GM08714 (cell line): ENCODE results near the gene CEP170B.
"Not testable (repeated sequence)": the region's sequence is repeated elsewhere in the genome, so short reads cannot be mapped to it uniquely, and the experiment has no call there.

Source experiments
- H3K4me3 ChIP-seq: fragments of 200-500 bp; sonication (Bioruptor generic); 2 replicates; pipeline ENCODE4 v1.5.1; 2014; ENCODE audit warnings: mild to moderate bottlenecking, low read length, inconsistent platforms
- ZNF274 ChIP-seq: IDR thresholded peaks from 2 replicates; pipeline ENCODE4 v1.6.1; 2012; ENCODE audit warnings: mild to moderate bottlenecking, low read depth, low read length

Gene CEP170B

DNA sequence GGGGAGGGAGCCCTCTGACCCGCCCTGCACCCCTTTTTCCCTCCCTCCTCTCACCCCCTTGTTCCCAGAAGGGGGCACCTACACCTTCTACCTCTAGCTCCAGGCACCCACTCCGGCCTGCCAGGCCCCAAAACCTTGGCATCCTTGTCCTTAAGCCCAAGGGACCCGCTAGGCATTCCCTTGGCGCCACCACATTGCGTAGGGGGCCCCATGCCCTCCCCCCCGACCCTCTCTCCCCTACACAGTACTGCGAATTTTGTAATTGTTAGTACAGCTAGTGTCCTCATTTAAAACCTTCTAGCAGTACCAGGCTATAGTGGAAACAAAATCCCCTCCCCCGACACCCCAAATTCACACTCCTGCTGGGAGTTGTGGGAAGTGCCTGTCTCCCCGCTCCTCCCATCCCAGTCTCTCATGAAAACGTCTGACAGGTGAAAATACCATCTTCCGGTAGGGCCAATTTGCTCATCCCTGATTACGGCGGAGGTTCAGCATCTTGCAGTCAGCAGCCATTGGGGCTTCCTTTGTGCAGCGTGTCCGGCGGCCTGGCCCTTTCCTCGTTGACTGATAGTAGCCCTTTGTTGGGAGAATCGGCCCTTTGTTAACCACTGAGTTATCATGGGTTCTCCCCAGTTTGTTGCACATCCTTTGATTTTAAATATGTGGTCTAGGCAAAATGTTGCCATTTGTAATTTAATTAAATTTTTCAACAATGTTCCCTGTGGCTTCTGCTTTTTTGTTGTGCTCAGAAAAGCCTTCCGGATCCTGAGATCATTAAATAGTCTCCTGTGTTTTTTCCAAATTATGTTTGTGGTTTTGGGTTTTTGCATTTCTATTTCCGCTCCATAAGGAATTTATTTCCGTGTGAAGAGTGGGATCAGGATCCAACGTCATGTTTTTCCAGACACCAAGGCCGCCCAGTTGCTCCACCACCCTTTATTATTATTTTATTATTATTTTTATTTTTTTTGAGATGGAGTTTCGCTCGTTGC lies 7.9 kb upstream of the CEP170B start:
- no peak for TF ChIP-seq ZNF274
- H3K4me3 ChIP-seq: no peak overlapping the region

DNA sequence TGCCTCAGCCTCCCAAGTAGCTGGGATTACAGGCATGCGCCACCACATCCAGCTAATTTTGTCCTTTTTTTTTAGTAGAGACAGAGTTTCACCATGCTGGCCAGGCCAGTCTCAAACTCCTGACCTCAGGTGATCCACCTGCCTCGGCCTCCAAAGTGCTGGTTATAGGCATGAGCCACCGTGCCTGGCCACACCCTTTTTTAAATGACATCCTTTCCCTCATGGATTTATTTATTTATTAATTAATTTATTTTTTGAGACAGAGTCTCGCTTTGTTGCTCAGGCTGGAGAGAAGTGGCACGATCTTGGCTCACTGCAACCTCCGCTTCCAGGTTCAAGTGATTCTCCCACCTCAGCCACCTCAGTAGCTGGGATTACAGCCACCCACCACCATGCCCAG lies 7.1 kb upstream of the CEP170B start:
- not testable (repeated sequence) for H3K4me3 ChIP-seq

- no peak for TF ChIP-seq ZNF274
- H3K4me3 ChIP-seq: no peak overlapping the region
These were observed 6.1 kb upstream of the CEP170B start for GRCh38 chr14:104858811-104859426.

DNA sequence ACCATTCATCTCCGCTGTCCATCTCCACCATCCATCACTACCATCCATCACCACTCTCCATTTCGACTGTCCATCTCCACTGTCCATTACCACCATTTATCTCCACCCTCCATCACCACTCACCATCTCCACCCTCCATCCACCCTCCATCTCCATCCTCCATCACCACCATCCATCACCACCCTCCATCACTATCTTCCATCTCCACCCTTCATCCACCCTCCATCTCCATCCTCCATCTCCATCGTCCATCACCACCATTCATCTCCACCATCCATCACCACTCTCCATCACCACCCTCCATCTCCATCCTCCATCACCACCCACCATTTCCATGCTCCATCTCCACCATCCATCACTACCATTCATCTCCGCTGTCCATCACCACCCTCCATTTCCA lies 5.2 kb upstream of the CEP170B start:
- no peak for TF ChIP-seq ZNF274
- H3K4me3 ChIP-seq: no peak overlapping the region

GRCh38 chr14:104860414-104860813 lies 4.7 kb upstream of the CEP170B start:
- no peak for TF ChIP-seq ZNF274
- no peak overlapping the region for H3K4me3 ChIP-seq

GRCh38 chr14:104863131-104863862 lies 1.8 kb upstream of the CEP170B start:
- no peak overlapping the region for H3K4me3 ChIP-seq
- TF ChIP-seq ZNF274: no peak

DNA sequence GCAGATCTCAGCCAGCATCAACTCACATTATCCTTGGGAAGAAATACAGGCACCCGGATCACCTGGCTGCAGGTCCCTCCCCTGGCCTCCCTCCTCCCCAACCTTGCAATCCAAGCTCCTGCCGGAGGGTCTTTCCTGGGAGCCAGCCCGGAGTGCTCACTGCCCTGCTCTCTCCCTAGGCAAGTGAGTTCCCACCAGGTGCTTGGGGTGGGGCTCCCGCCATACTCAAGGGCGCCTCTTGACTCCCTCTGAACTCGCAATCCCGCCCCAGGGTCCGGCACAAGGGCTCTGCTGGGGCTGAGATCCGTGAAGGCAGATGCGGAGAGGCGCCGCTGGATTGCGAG lies 1.2 kb upstream of the CEP170B start:
- no peak for TF ChIP-seq ZNF274
- no peak overlapping the region for H3K4me3 ChIP-seq

GRCh38 chr14:104864267-104865080 lies 594 bp upstream of the CEP170B start:
- no peak for TF ChIP-seq ZNF274
- H3K4me3 ChIP-seq: peak overlapping the region; percentile 5; the same call in 1 of the 2 replicates

GRCh38 chr14:104865631-104866441 lies 768 bp downstream of the CEP170B start:
- TF ChIP-seq ZNF274: no peak
- H3K4me3 ChIP-seq: peak overlapping the region; percentile 38

DNA sequence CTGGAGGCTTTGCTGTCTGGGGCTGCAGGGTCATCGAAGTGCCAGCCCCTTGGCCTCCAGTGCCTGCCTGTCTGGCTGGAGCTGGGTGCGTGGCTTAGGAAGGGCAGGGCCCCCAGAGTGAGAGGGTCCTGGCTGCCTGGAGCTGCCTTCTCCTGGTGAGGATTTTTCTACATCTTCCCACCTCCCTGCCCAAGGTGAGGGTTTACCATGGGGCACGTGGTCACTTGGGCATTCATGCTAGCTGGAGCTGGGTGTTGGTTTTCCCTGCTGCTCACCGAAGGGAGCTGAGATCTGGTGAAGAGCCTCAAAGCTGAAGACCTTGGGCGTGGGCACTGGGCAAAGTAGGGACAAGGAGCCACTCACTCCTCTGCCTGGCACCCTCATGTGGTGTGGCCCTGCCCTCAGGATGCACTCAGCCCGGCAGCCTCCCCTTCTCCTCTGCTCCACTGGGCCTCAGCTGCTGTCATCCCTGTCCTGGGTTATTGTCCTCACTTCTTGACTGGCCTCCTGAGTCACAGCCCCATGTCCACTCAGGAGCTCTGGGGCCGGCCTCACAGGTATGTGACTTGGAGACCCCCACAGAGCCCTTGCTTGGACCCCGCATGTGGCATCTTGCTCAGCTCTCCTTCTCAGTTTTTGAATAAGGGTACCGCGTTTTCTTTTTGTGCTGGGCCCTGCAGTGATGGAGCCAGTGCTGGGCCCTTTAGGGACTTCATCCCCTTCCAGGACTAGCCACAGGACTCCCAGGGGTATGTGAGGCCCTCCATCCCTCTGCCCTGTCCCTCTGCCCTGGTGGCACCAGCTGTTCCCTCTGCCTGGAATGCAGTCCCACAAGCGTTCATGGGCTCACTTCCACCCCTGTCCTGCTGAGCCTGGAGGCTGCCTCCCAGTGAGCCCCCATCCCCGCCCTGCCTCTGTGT lies 1.6 kb downstream of the CEP170B start:
- H3K4me3 ChIP-seq: no peak overlapping the region
- no peak for TF ChIP-seq ZNF274

- no peak for TF ChIP-seq ZNF274
- no peak overlapping the region for H3K4me3 ChIP-seq
These were observed 2.4 kb downstream of the CEP170B start for GRCh38 chr14:104867371-104868059.
